GM23338 (cell line): ENCODE results near the gene GALNT7.

Experiments used
- CREB1 ChIP-seq: fragments of 250-450 bp; sonication (Bioruptor Pico); IDR thresholded peaks from 2 replicates; pipeline ENCODE4 v1.5.0; 2020; ENCODE audit warnings: low read depth, mild to moderate bottlenecking, moderate library complexity
- EZH2 ChIP-seq: fragments of 200-600 bp; sonication (generic); IDR thresholded peaks from one replicate; pipeline ENCODE4 v1.8.0; 2017; ENCODE audit warnings: antibody characterized with exemption, mild to moderate bottlenecking, low read depth; ENCODE audit not compliant: unreplicated experiment
- POLR2AphosphoS5 ChIP-seq: IDR thresholded peaks from 2 replicates; pipeline ENCODE4 v1.6.1; 2016; ENCODE audit warnings: antibody characterized with exemption, low read depth
- TF ChIP-seq, protein P1 (sequence below), 2 experiments: fragments of 200-600 bp in 1 of 2; sonication (generic) in 1 of 2; conservative IDR thresholded peaks; 2 replicates each; pipeline versions ENCODE4 v1.5.1 to v1.6.1; 2016 to 2017; ENCODE audit warnings: antibody characterized with exemption in 2 of 2, low read depth in 2 of 2, mild to moderate bottlenecking in 2 of 2, moderate library complexity in 1 of 2
- TF ChIP-seq, protein P2 (sequence below): IDR thresholded peaks from one replicate; pipeline ENCODE4 v1.6.1; 2018; ENCODE audit warnings: antibody characterized with exemption; ENCODE audit not compliant: unreplicated experiment
- TF ChIP-seq, protein P3 (sequence below): IDR thresholded peaks from 2 replicates; pipeline ENCODE4 v1.6.1; 2016; ENCODE audit warnings: antibody characterized with exemption

DNA sequence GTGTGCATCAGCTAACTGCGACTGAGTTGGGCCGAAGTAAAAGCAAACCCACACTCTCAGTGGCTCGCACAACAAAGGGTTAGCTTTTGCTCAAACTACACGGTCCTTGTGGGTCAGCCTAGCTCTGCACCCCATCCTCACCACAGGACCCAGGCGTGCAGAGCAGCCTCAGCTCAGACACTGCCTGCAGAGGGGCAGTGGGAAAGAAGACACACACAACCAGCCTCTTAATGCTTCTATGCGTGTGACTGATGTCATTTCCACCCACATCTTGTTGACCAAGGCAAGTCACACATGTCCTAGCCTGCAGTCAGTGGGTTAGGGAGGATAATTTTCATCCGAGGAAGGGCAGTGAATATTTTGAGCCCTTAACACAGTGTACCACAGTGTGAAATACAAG, 125.1 kb downstream of the GALNT7 start:
- TF ChIP-seq, protein P1, sequence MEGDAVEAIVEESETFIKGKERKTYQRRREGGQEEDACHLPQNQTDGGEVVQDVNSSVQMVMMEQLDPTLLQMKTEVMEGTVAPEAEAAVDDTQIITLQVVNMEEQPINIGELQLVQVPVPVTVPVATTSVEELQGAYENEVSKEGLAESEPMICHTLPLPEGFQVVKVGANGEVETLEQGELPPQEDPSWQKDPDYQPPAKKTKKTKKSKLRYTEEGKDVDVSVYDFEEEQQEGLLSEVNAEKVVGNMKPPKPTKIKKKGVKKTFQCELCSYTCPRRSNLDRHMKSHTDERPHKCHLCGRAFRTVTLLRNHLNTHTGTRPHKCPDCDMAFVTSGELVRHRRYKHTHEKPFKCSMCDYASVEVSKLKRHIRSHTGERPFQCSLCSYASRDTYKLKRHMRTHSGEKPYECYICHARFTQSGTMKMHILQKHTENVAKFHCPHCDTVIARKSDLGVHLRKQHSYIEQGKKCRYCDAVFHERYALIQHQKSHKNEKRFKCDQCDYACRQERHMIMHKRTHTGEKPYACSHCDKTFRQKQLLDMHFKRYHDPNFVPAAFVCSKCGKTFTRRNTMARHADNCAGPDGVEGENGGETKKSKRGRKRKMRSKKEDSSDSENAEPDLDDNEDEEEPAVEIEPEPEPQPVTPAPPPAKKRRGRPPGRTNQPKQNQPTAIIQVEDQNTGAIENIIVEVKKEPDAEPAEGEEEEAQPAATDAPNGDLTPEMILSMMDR (conservative IDR thresholded peaks at IDR 0.05; ENCODE audit: low read depth in 2 of 2): no peak
- TF ChIP-seq EZH2: no peak
- TF ChIP-seq, protein P2, sequence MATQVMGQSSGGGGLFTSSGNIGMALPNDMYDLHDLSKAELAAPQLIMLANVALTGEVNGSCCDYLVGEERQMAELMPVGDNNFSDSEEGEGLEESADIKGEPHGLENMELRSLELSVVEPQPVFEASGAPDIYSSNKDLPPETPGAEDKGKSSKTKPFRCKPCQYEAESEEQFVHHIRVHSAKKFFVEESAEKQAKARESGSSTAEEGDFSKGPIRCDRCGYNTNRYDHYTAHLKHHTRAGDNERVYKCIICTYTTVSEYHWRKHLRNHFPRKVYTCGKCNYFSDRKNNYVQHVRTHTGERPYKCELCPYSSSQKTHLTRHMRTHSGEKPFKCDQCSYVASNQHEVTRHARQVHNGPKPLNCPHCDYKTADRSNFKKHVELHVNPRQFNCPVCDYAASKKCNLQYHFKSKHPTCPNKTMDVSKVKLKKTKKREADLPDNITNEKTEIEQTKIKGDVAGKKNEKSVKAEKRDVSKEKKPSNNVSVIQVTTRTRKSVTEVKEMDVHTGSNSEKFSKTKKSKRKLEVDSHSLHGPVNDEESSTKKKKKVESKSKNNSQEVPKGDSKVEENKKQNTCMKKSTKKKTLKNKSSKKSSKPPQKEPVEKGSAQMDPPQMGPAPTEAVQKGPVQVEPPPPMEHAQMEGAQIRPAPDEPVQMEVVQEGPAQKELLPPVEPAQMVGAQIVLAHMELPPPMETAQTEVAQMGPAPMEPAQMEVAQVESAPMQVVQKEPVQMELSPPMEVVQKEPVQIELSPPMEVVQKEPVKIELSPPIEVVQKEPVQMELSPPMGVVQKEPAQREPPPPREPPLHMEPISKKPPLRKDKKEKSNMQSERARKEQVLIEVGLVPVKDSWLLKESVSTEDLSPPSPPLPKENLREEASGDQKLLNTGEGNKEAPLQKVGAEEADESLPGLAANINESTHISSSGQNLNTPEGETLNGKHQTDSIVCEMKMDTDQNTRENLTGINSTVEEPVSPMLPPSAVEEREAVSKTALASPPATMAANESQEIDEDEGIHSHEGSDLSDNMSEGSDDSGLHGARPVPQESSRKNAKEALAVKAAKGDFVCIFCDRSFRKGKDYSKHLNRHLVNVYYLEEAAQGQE: no peak
- no peak for TF ChIP-seq CREB1
- TF ChIP-seq, protein P3, sequence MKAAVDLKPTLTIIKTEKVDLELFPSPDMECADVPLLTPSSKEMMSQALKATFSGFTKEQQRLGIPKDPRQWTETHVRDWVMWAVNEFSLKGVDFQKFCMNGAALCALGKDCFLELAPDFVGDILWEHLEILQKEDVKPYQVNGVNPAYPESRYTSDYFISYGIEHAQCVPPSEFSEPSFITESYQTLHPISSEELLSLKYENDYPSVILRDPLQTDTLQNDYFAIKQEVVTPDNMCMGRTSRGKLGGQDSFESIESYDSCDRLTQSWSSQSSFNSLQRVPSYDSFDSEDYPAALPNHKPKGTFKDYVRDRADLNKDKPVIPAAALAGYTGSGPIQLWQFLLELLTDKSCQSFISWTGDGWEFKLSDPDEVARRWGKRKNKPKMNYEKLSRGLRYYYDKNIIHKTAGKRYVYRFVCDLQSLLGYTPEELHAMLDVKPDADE: no peak
- no peak for TF ChIP-seq POLR2AphosphoS5
